SK-N-MC (cell line): ENCODE results near the gene SLC12A8.

Experiments
- DNase-seq: peaks from one replicate; pipeline ENCODE4 v3.0.0-alpha.2; 2011; ENCODE audit warnings: low read depth, low spot score
- H3K27ac ChIP-seq: fragments of 200-600 bp; sonication (generic); 2 replicates; pipeline ENCODE4 v1.5.1; 2016; ENCODE audit warnings: mixed run types
- H3K36me3 ChIP-seq: fragments of 200-600 bp; sonication (generic); 2 replicates; pipeline ENCODE4 v1.6.1; 2017; ENCODE audit warnings: antibody characterized with exemption, low read length, mixed read lengths; ENCODE audit not compliant: insufficient read depth
- H3K4me3 ChIP-seq: fragments of 200-600 bp; sonication (generic); 2 replicates; pipeline ENCODE4 v1.5.1; 2016
- H3K9ac ChIP-seq: fragments of 200-600 bp; sonication (generic); 2 replicates; pipeline ENCODE4 v1.8.0; 2017; ENCODE audit warnings: mixed run types, mixed read lengths; ENCODE audit not compliant: insufficient read length
- H3K9me3 ChIP-seq: fragments of 200-600 bp; sonication (generic); 2 replicates; pipeline ENCODE4 v1.6.1; 2017; ENCODE audit warnings: low read depth, mild to moderate bottlenecking, antibody characterized with exemption, low read length, moderate library complexity, mixed read lengths
- EZH2 ChIP-seq: fragments of 200-600 bp; sonication (generic); IDR thresholded peaks from one replicate; pipeline ENCODE4 v1.6.1; 2017; ENCODE audit warnings: antibody characterized with exemption
- FOXP2 ChIP-seq: optimal IDR thresholded peaks from 2 replicates; pipeline ENCODE3; 2011; ENCODE audit warnings: mild to moderate bottlenecking, moderate library complexity; ENCODE audit not compliant: insufficient read depth; ENCODE audit errors: extremely low read length, control extremely low read depth
- POLR2AphosphoS5 ChIP-seq: IDR thresholded peaks from 2 replicates; pipeline ENCODE4 v1.6.1; 2012; ENCODE audit warnings: mild to moderate bottlenecking, low read depth, low read length, borderline replicate concordance

The SLC12A8 gene

DNA sequence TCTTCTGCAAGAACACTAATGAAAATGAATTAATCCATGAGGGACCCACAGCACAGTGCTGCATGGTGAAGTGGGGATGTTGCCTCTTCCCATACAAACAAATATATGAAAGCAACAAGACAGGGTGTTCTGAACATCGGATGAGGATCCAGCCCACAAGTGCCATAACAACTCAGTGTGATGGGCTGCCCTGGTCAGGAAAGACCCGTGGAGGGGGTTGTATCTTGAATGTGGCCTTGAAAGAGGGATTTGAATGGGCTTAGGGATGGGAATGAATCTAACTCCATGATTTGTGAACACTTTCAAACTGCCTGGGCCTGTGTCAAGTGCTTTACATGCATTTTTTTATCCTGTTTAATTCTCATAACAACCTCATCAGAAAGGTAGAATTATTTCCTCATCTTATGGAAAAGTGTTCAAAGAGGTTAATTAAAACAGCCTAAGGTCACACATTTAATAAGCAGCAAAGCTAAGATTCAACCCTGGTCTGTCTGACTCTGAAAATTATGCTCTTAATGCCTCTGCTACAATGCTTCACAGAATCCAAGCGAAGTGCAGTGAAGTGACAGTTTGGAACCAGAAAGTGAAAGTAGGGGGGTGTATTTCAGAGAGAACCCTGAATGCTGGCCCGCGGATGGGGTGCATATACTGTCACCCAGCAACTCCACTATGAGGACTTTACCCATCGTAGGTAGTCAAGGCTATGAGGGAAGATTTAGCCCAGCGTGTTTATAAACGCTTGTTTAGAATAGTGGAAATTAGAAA is 91.1 kb downstream of the SLC12A8 start:
- H3K27ac ChIP-seq: no peak overlapping the region
- DNase-seq: no peak
- H3K9me3 ChIP-seq: no peaks in the 10 kb centered on the region
- H3K4me3 ChIP-seq: no peak overlapping the region
- no peak overlapping the region for H3K9ac ChIP-seq
- TF ChIP-seq FOXP2 (no peak), POLR2AphosphoS5 (no peak)
- H3K36me3 ChIP-seq: no peaks in the 10 kb centered on the region

DNA sequence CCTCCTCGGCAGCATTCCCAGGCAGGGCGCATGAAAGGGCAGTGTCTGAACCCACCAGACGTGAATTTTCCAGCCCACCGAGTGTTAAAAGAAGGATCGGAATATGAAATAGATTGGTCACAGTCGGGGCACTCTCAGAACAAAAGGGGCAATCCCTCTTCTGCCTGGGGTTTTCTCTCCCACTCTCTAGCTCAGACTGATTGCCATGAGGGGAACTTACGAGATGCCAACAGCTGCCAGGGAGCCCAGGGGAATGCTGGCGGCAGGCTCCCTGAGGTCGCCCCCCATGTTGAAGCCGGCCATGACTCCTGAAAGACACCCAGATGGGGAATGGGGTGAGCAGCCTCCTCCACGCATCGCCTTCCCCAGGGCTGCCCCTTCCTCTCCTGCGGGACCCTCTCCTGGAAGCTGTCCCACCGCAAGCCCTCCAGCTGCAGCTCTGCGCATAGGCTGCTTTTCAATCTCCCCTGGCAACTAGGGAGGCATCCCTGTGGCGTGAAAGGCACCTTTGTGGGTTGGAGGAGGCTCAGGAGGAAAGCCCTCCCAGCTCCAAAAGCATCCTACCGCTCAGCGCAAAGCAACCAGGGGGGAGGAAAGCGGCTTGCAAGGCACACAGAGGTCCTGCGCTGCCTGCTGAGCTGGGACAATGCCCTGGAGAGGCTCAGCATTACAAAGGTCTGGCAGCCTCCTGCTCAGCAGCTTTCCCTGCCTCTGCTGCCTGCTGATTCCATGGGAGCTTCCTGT is 92.0 kb downstream of the SLC12A8 start:
- H3K9me3 ChIP-seq: no peaks in the 10 kb centered on the region
- no peak overlapping the region for H3K9ac ChIP-seq
- no peaks in the 10 kb centered on the region for H3K36me3 ChIP-seq
- DNase-seq: no peak
- no peak overlapping the region for H3K4me3 ChIP-seq
- no peak overlapping the region for H3K27ac ChIP-seq
- TF ChIP-seq POLR2AphosphoS5 (no peak), FOXP2 (no peak), EZH2 (no peak)

DNA sequence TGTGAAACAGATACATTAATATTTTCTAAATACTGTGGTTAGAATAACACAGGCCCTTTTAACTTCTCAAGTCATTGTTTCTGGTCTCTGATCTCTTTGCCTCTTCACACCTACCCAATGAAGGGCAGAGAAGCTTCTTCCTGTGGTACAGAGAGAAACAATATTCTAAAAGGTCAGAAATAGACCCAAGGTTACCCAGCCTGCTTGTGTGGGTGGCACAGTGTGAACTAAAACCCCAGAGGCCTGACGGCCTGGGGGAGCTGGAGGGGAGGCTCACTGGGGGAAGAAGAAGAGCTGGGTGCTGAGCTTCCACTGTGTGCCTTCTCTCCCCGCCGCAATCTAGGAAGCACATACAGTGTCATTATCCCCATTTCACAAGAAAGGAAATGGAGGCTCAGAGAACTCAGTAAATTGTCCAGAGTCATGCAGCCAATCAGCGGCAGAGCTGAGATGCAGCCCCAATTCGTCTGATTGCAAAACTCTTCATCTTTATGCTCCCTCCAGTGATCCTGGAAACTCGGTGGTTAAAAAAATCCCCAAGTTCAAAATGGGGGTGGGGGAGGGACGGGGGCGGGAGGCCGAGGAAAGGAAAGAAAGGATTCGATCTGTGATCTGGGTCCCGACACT is 92.7 kb downstream of the SLC12A8 start:
- Histone ChIP-seq H3K4me3 (no peak overlapping the region), H3K36me3 (no peaks in the 10 kb centered on the region), H3K9me3 (no peaks in the 10 kb centered on the region), H3K27ac (no peak overlapping the region), H3K9ac (no peak overlapping the region)
- TF ChIP-seq POLR2AphosphoS5 (no peak), FOXP2 (no peak), EZH2 (no peak)
- DNase-seq: no peak

DNA sequence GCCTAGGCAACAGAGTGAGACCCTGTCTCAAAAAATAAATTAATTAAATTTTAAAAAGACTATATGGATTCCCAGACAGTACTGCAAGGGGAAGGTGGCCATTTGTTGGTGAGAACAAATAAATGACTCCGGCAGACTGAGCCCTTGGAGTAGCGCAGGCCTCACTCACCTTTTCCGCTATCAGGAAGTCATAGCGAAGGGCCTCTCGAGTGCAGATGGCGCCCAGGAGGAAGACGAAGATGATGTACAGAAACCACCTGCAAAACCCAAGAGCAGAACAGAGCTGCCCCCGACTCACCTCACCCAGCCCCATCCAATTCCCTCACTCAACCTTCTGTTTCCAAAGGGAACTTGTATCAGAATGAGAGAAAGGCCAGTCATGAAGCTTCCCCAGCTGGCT is 93.9 kb downstream of the SLC12A8 start:
- TF ChIP-seq EZH2 (no peak), POLR2AphosphoS5 (no peak), FOXP2 (no peak)
- H3K27ac ChIP-seq: no peak overlapping the region
- no peaks in the 10 kb centered on the region for H3K9me3 ChIP-seq
- H3K4me3 ChIP-seq: no peak overlapping the region
- no peak for DNase-seq
- no peak overlapping the region for H3K9ac ChIP-seq
- H3K36me3 ChIP-seq: no peaks in the 10 kb centered on the region

DNA sequence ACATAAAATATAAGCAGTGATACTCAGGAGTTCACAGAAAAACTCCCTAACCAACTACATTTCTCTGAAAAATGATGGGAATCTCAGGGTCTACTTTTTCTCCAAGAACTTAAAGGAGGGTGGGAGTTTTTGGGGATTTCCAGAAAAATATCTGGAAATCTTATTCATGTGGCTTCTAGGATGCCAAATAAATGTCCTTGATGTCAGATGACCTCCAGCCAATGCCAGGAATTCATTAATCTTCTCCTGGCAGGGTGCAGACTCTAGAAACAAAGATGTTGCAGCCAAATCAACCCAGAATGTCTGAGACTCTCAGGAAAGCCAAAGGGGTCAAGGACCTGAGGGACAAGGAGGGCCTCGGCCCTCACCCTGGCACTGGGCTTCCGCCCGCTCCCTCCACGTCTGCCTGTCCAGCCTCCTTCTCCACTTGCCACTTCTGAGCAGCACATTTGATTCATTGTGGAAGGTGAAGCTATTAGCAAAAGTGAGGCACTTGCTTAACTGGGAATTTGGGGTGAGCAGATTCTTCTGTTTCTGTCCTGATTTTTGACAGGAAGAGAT is 94.8 kb downstream of the SLC12A8 start:
- TF ChIP-seq POLR2AphosphoS5: no peak
- TF ChIP-seq EZH2: no peak
- TF ChIP-seq FOXP2: no peak
- no peak overlapping the region for H3K27ac ChIP-seq
- no peak overlapping the region for H3K4me3 ChIP-seq
- no peaks in the 10 kb centered on the region for H3K9me3 ChIP-seq
- H3K9ac ChIP-seq: no peak overlapping the region
- no peak for DNase-seq
- no peaks in the 10 kb centered on the region for H3K36me3 ChIP-seq

DNA sequence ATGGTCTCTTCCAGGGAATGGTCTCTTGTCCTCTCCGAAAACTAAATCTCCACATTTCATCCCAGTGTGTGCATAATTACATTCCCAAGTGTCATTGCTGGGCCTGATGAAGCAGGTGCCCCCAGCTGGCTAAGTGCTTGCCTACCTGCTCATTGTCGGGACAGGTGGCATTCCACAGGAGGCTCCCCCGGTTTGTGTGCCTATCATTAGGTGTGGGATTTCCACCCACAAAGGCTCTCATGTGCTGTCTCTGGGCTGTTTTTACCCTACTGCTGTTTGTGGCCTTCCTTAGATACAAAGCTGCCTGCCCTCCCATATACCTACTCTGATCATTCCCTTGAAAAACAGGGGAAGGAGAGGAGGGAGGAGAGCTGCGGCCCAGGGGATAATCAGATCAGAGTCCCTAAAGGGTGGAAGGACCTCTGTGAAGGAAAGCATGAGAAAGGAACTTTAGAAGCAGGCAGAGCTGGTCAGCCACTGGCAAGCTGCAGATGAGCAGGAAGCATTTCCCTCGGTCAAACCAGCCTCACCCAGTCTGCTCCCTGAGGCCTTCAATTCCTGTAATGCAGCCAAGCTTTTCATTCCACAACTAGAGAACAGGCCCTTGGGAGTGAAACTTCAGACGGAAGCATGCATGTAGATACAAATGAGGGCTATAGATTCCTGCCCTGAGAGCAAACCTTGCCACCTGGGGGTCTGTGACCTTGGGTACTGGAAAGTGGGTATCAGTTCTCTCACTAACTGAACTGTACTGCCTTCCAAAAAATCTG is 96.1 kb downstream of the SLC12A8 start:
- Histone ChIP-seq H3K36me3 (no peaks in the 10 kb centered on the region), H3K4me3 (no peak overlapping the region), H3K9ac (no peak overlapping the region), H3K27ac (no peak overlapping the region), H3K9me3 (no peaks in the 10 kb centered on the region)
- no peak for DNase-seq
- no peak for TF ChIP-seq EZH2
- TF ChIP-seq POLR2AphosphoS5: no peak
- no peak for TF ChIP-seq FOXP2

DNA sequence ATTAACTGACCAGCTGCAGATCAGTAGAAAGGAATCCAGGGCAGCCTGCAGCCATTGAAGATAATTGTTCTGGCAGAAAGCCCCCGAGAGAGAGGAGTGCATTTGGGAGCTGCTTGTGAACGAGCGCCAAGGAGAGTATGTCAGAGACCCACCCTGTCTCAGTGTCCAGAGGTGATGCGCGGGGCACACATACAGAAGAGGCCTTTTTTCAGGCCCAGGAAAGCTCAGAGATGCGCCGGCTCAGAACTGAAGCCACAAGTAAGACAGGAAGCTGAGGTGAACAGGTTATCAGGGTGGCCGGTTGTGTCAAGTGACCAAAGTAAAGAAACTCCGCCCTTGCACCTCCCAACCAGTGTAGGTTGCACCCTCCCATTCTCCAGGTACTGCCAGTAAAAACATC is 96.9 kb downstream of the SLC12A8 start:
- Histone ChIP-seq H3K27ac (no peak overlapping the region), H3K4me3 (no peak overlapping the region), H3K9ac (no peak overlapping the region), H3K36me3 (no peaks in the 10 kb centered on the region), H3K9me3 (no peaks in the 10 kb centered on the region)
- no peak for DNase-seq
- TF ChIP-seq FOXP2 (no peak), POLR2AphosphoS5 (no peak)

DNA sequence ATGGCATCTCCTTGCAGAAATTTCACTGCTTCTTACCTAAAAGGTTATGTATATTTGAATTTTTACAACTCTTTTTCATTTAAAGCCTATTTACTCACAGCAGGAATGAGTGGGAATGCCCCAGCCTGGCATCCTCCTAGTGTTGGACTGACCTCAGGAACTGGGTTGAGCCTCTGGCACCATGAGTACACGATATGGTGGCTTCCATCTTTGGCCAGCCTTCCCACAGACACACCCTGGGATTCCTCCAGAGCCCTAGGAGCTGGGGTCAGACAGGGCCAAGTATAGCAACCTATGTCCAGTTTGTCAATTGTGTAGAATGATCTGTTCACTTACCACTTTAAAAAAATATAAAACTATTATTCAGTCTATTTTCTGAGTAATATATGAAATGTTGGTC is 99.6 kb downstream of the SLC12A8 start:
- TF ChIP-seq EZH2 (no peak), POLR2AphosphoS5 (no peak), FOXP2 (no peak)
- H3K36me3 ChIP-seq: no peaks in the 10 kb centered on the region
- H3K27ac ChIP-seq: no peak overlapping the region
- no peak overlapping the region for H3K4me3 ChIP-seq
- no peak overlapping the region for H3K9ac ChIP-seq
- no peak for DNase-seq
- no peaks in the 10 kb centered on the region for H3K9me3 ChIP-seq
